GM18499 (cell line): ENCODE measurements around the gene RPL27.
"Not testable (repeated sequence)": the region's sequence is repeated elsewhere in the genome, so short reads cannot be mapped to it uniquely, and the experiment has no call there.

Experiments
- ATAC-seq: cut with Tn5 transposase; IDR thresholded peaks from one replicate; pipeline ENCODE4 v1.9.1; 2021; ENCODE audit warnings: moderate number of reproducible peaks; ENCODE audit not compliant: insufficient read depth, unreplicated experiment

RPL27 gene

DNA sequence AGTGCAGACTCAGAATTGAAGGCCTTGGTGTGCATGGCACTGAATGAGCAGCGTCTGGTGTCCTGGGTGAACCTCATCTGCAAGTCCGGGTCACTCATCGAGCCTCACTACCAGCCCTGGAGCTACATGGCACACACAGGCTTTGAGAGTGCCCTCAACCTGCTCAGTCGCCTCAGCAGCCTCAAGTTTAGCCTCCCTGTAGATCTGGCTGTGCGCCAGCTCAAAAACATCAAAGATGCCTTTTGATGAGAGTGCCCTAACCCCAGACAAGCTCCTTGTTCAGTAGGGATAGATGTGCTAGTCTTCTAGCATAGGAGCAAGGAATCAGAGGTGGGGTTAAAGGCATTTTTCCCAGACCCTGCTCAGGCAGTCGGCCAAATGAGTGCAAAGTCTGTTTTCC, 6.7 kb upstream of the RPL27 start:
- no peak for ATAC-seq

DNA sequence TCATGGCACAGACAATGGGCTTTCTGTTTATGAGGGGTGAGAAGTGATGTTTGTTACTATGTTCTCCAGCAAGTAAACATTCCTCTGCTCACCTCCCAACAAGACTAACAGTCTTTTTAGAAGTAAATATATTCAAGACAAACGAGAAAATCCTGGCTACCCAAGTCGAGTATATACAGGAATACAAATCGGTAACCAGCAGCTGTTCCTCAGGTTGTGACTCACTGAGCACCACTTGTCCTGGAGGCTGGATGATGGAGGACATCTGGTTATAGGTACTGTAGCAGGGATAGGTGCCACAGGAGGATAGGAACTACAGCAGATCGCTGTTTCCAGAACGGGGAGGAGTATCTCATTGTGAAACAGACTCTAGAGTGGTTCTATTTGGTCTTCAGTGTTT, 5.3 kb upstream of the RPL27 start:
- ATAC-seq: no peak

DNA sequence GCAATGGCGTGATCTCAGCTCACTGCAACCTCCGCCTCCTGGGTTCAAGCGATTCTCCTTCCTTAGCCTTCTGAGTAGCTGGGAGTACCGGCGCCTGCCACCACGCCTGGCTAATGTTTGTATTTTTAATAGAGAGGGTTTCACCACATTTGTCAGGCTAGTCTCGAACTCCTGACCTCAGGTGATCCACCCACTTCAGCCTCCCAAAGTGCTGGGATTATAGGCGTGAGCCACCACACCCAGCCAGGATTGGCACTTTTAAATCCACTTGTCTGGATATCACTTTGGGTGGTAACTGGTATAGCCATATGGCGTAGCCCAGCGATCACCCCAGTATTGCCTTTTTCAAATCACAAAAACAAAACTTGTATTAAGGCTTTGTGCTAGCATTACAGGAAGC, 4.3 kb upstream of the RPL27 start:
- not testable (repeated sequence) for ATAC-seq

DNA sequence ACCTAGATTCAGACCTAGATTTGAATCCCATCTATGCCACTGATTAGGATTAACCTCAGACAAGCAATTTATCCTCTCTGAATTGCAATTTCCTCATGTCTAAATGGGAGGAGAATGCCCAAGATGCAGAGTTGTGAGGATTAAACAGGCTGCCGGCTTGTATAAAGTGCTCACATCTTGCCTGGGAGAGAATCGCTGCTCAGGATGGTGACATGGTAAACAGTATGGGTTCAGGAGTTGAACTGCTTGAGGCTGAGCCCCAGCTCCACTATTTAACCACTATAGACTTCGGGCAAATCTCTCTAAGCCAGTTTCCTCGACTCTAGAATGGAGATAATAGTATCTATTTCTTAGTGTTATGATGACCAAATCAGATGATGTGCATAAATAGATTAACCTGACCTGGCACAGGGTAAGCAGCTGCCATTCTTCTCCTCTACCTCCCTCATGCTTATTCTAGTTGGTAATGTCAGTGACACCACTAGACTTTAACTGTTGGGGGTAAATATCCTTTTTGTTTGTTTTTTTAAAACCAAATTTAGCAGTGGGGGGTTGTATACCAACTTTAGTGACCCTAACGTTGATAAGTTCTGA, 732 bp upstream of the RPL27 start:
- ATAC-seq: no peak

DNA sequence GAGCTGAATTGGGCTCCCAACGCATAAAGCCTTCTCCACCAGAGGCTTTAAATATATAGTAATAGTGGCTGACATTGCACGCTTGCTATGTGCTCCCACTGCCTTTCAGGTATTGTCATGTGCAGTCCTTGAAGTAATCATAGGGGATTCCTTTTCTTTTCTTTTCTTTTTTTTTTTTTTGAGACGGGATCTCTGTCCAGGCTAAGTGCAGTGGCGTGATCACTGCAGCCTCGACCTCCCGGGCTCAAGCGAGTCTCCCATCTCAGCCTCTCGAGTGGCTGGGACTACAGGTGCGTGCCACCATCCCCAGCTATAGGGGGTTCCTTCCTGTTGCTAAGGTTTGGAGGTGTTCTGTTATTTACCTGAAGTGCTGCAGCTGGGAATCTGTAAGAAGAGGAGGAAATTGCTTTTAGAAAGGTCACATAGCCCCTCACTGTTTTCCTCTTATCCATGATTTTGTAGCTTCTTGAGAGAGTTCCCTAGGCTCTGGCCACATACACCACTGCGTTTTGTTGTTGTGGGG, 845 bp downstream of the RPL27 start:
- ATAC-seq: no peak

DNA sequence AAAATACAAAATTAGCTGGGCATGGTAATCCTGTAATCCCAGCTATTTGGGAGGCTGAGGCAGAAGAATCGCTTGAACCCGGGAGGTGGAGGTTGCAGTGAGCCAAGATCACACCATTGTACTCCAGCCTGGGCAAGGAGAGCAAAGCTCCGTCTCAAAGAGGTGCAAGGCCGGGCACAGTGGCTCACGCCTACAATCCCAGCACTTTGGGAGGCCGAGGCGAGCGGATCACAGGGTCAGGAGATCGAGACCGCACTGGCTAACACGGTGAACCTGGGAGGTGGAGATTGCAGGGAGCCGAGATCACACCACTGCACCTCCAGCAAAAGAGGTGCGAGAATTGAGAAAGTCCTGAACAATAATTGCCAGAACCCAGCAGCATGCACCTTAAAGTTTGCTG, 2.7 kb downstream of the RPL27 start:
- ATAC-seq: not testable (repeated sequence)

DNA sequence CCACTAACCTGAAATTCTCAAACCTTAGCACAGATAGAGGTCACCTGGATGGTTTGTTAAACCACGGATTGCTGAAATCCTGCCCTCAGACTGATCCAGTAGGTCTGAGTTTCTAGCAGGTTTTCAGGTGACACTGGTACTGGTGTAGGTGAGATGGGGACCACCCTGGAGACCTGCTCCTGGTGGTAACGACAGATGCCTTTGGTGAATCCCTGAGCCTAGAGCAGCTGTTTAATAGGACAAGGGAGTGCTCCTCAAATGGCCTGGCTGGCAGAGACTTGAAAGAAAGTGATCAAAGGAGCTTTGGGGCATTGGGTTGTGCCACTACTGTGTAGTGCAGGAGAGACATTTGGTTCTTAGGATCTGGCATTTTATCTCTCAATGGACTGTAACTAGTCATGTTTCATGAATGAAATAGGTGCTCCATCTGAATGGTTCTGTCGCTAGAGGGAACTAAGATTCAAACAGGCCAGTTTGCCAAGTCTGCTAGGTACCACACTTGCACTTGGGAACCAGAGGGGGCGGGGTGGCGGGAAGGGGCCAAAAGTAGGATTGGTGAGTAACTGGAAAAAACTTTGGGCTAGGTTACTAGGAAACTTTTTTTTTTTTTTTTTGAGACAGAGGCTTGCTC, 5.4 kb downstream of the RPL27 start:
- ATAC-seq: no peak

DNA sequence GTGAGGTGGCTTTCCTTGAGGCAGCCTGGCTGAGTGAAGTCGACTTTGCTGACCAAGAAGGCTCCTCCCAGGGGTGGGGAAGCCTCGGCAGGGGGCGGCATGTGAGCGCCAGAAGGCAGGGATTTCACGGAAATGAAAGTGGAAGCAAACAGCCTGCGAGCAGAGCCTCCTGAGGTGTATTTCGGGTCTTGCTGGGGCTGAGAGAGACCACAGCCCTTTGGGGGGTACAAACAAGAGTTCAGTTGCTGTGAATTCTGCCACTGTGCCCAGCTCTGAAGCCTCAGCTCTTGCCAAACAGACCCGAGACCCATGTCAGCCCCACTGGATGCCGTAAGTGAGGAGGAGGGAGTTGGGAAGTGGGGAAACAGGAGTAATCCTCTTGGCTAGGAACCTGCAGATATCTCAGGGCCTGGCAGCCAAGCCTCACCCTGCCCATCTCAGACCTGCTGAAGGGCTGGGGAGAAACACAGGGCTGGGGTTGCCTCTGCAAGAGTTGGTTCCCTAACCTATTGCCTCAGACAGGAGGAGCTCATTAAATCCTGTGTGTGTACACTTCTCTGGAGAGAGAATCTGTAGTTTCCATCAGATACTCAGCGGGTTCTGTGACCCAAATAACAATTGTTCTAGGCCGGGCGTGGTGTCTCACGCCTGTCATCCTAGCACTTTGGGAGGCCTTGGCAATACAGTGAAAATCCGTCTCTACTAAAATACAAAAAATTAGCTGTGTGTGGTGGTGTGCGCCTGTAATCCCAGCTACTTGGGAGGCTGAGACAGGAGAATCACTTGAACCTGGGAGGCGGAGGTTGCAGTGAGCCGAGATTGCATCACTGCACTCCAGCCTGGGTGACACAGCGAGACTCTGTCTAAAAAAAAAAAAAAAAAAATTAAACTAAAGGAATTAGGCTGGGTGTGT, 8.7 kb downstream of the RPL27 start, which contains the start of gene IFI35:
Gene IFI35 (plus strand): TSS at position 146 of the 913 bp plus-strand sequence. CDS start 164 bp downstream, at position 310.
- ATAC-seq: no peak

DNA sequence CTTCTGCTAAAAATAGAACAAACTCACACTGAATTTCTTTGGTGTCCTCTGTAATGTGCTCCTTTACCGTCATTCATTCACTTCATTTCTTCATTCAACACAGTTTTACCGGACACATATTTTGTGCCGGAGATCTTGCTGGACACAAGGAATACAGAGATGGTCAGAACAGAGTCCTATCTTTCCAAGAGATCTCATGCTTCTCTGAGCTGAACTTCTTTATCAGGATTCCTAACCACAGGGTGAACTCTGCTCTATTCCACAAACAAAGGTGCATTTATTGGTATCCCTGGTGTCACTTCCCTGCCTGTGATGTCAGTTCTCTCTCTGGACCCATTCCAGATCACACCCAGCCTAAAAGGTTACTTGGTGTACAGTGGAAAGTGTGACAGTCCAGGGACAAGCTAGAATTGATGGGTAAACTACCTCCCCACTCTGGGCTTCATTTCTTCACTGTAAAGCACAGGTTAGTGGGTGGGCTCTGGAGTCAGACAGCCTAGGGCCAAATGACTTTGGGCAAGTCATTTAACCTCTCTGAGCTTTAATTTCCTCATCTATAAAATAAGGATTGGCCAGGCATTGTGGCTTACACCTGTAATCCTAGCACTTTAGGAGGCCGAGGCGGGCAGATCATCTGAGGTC, 12.6 kb downstream of the RPL27 start:
- no peak for ATAC-seq

DNA sequence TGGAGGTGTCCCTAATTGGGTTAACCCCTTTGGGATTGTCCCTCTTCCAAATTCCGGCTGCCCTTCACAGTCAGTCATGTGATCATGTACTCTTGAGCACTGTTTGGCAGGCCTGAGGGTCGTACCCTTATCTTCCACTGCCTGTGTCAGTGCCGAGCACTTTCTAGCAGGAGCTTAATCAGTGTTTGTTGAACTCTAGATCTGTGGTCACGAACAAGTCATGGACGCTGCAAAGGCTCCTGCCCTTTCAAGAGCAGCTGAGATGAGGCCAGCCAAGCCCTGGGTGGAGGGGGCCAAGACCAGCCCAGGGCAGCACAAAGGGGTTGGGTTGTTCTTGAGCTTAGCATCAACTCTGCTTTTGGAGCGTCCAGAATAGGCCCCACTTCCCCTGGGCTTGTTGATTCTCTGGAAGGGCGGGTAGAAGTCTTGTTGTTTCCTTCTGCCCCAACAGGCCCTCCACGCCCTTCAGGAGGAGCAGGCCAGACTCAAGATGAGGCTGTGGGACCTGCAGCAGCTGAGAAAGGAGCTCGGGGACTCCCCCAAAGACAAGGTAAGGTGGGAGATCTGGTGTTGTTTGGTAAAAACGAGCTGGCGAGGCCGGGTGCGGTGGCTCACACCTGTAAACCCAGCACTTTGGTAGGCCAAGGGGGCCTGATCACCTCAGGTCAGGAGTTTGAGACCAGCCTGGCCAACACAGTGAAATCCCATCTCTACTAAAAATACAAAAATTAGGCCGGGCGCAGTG, 13.7 kb downstream of the RPL27 start:
- no peak for ATAC-seq

DNA sequence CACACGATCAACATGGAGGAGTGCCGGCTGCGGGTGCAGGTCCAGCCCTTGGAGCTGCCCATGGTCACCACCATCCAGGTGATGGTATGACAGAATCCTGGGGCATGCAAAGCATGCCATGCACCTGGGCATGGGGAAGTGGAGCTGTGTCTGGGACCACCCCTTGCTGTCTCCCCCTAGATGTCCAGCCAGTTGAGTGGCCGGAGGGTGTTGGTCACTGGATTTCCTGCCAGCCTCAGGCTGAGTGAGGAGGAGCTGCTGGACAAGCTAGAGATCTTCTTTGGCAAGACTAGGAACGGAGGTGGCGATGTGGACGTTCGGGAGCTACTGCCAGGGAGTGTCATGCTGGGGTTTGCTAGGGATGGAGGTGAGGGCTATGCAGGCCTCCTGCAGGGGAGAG, 15.1 kb downstream of the RPL27 start:
- no peak for ATAC-seq

DNA sequence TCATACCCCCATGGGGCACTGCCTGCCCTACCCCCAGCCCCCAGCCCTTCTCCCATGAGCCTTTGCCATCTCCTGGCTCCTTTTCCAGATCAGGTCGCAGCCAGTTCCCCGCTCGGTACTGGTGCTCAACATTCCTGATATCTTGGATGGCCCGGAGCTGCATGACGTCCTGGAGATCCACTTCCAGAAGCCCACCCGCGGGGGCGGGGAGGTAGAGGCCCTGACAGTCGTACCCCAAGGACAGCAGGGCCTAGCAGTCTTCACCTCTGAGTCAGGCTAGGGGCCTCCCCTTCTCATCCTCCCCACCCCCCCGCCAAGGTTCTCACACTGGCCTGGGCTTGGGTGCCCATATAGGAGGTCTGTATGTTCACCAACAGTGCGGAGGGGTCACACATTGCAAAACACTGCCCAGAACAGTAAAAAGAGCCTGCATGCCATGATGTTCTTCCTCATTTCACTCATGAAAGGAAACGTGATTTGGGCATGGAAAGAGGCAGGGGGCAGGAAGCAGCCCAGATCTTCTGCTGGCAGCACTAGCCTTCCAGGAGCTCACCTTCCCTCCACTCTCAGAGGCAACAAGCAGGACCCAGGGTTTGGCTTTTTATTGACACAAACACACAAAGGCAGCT, 15.9 kb downstream of the RPL27 start:
- ATAC-seq: no peak

DNA sequence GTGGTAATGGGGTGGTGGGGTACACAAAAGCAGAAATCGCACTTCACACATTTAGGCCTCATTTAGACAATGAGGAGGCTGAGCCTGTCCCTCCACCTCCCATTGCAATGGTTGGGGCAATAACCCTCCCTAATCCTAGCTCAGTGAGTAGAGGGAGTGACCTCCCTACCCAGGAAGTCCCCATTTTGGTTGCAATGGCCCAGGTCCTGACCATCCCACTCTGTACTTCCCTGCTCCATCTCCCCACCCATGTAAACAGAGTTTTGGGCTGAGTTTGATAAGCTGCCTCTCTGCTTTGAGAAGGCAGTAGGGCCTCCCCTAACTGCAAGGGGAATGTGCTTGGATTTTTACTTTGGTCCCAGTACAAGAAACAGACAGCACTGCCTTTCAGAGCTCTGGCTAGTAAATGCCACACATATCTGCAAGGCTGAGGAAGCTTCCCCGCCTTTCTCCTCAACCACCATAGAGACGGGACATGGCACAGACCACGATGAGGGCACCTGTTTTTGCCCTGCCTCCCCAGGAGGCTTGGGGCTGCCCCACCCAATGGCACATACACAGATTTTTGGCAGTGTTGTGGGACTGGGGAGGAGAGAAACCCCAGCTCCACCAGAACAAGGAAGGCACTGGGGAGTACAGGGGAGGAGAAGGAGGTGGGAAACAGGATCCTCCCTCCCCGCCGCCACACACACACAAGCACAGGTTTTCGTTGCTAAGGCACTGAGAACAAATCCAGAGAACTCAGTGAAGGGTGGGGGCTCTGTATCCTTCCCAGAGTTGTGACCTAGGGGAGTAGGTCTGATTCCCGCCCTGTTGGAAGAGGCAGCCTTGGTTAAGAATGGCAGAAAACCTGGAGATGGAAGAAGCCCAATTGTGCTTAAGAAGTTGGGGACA, 16.7 kb downstream of the RPL27 start:
- no peak for ATAC-seq

DNA sequence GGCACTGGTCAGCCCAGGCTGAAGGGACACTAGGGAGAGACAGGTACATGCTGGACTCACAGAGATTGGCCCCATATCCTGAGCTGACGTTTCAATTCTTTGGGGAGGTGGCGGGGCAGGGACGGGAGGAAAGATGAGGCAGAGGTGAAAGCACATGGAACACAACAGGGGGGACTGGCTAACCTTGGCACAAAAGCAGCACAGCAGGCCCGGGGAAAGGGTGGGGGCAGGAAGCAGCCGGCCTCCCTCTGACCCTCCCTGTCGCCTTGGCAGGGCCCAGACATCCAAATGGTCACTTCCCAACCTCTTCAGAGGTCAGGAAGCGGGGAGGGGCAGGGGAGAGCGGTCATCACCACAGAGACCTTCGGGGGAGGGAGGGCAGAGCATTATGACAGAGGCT, 17.4 kb downstream of the RPL27 start:
- no peak for ATAC-seq

DNA sequence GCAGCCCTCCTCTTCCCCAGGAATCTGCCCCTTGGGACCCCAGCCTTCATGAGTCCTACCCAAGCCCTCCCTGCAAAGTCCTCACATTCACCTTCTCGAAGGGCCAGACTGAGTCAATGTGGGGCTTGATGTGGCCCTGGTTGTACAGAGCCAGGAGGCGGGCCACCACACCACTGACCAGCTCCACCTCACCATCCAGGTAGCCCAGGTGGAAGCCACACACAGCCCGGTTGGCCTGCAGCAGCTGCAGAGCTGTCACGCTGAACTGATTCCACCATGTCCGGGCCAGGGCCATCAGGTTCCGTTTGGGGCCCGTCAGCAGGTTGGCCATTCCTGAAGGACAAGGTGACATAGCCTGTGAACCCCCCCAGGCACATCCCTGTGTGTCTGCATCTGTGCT, 18.0 kb downstream of the RPL27 start:
- ATAC-seq: no peak

DNA sequence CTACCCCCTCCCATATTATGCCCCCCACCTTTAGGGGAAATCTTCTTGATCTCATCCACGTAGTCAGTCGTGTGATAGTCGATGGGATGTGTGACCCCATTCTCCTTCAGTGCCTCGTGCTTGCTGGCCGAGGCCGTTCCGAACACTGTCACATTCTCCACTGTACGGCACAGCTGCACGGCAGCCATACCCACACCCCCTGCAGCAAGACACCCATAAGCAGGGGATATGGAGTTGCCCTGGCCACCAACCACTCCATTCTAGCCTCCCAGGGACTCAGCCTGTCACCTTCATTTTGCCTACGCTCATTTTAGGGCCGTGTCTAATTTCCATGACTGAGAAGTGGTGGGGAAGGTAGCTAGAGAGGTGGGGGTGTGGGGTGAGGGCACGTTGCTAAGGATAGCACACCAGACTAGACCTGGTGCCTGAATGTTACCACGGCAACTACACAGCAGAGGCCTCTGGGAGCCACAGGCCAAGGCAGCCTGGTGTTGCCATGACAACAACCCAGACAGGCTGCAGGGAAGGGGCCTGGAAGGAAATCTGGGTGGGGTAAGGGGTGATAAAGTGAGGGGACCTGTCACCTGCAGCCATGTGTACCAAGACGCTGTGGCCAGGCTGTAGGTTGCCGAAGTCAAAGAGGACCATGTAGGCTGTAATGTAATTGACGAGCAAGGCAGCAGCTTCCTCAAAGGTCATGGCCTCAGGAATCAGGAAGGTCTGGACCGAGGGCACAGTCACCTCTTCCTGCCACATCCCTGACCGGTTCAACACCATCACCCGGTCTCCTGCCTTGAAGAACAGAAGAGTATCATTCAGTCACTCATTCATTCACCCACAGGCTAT, 20.0 kb downstream of the RPL27 start:
- no peak for ATAC-seq

DNA sequence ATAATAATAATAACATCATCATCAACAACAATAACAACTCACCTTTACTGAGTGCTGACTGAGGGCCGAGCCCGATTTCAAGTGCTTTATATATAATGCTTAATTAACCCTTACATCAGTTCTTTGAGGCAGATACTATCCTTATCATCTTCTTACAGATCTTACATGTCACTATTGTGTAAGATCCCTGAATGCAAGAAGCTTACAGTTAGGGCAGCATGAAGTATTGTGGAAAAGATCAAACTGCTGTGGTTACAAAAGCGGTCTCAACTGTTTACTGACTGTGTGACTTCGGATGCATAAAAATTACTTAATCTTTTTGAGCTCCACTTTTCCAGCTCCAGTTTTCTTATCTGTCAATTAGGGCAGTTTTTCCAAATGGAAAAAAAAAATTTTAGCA, 20.7 kb downstream of the RPL27 start:
- no peak for ATAC-seq

DNA sequence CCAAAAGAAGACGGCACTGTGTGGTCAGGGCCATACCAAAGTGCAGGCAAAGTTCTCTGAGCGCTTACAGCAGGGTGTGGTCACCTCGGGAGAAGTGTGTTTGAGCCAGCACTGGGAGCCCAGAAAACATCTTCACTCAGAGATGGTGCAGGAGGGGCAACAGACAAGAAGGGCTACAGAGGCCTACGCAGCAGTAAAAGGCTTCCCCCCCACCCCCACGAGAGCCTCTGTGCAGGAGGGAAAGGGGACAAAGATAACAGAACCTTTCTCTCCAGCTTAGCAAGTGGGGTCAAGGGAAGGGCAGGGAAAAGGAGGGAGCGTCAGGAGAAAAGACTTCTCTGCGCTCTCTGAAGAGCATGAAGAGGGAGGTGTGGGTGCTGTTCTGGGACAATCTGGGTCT, 21.2 kb downstream of the RPL27 start:
- ATAC-seq: no peak
